Endothelial cell of umbilical vein (primary cell): Measurements from ENCODE around the gene COL4A2. TPM values are rescaled to one million over a fixed set of nuclear protein-coding genes. Genes with fewer than 3 reads are reported as not detected.

Experiments
- BruUV-seq: library from RNA; stranded (reverse); fragments of 400-500 nt; replicated peaks from 2 replicates; lab custom pipeline; 2021; lab: Mats Ljungman, UMichigan
- CTCF ChIA-PET: fragments of 300-600, 350-600 bp; sonication (Branson Sonifier 250); formaldehyde crosslinking; loops from one replicate; lab custom pipeline; 2021; ENCODE audit warnings: antibody characterized with exemption, inconsistent platforms; lab: Charles Lee
- POLR2A ChIA-PET: fragments of 300-600, 350-600 bp; sonication (Branson Sonifier 250); formaldehyde crosslinking; loops from one replicate; lab custom pipeline; 2021; ENCODE audit warnings: antibody characterized with exemption, inconsistent platforms; lab: Charles Lee
- DNase-seq: peaks from one replicate; pipeline ENCODE4 v3.0.0-alpha.2; 2011; ENCODE audit warnings: low read depth, low spot score
- FAIRE-seq: peaks from 2 replicates; lab custom pipeline; 2011; peaks lifted over from hg19 to GRCh38; lab: Jason Lieb, UNC
- H2AFZ ChIP-seq: 2 replicates; pipeline ENCODE4 v1.6.0; 2012; ENCODE audit warnings: low read depth, low read length, control low read depth, inconsistent platforms
- H3K27ac ChIP-seq: 2 replicates; pipeline ENCODE4 v1.5.1; 2011; ENCODE audit warnings: low read depth, mild to moderate bottlenecking, control low read depth, low read length, moderate library complexity; ENCODE audit not compliant: insufficient read depth
- H3K27me3 ChIP-seq, 2 experiments: 2 replicates each; pipeline versions ENCODE4 v1.6.0 to v1.6.1; 2011; ENCODE audit warnings: low read length in 2 of 2, mixed read lengths in 1 of 2; ENCODE audit not compliant: control insufficient read depth in 2 of 2, insufficient read depth in 2 of 2
- H3K36me3 ChIP-seq, 2 experiments: 2 replicates in 1 of 2; 3 replicates in 1 of 2; pipeline ENCODE4 v1.5.1; 2011; ENCODE audit warnings: low read length in 2 of 2, mild to moderate bottlenecking in 1 of 2, moderate library complexity in 1 of 2; ENCODE audit not compliant: control insufficient read depth in 2 of 2, insufficient read depth in 2 of 2; ENCODE audit errors: extremely low read depth in 1 of 2
- H3K4me1 ChIP-seq: 3 replicates; pipeline ENCODE4 v1.5.1; 2011; ENCODE audit warnings: mild to moderate bottlenecking, low read length; ENCODE audit not compliant: control insufficient read depth, insufficient read depth; ENCODE audit errors: extremely low read depth
- H3K4me2 ChIP-seq: 2 replicates; pipeline ENCODE4 v1.6.1; 2011; ENCODE audit warnings: low read length, control low read depth, mixed read lengths; ENCODE audit not compliant: insufficient read depth
- H3K4me3 ChIP-seq, 3 experiments: fragments of 200-600 bp in 1 of 3; sonication (generic), shearing (Covaris generic) in 1 of 3; replicated peaks in 1 of 3; 2 replicates each; pipeline ENCODE4 v1.5.1; 2011 to 2016; ENCODE audit warnings: control low read depth in 3 of 3, low read length in 3 of 3, mild to moderate bottlenecking in 2 of 3, inconsistent platforms in 1 of 3, low read depth in 1 of 3, moderate library complexity in 1 of 3; ENCODE audit not compliant: insufficient read depth in 1 of 3
- H3K79me2 ChIP-seq: 2 replicates; pipeline ENCODE4 v1.6.0; 2012; ENCODE audit warnings: low read length, inconsistent platforms; ENCODE audit not compliant: control insufficient read depth, insufficient read depth
- H3K9ac ChIP-seq: replicated peaks from 2 replicates; pipeline ENCODE3; 2011; ENCODE audit warnings: low read length, control low read depth; ENCODE audit not compliant: insufficient read depth; ENCODE audit errors: extremely low read depth
- H3K9me1 ChIP-seq: replicated peaks from 3 replicates; pipeline ENCODE4 v1.6.0; 2011; ENCODE audit warnings: mild to moderate bottlenecking, low read length; ENCODE audit not compliant: control insufficient read depth, insufficient read depth; ENCODE audit errors: extremely low read depth
- H3K9me3 ChIP-seq: replicated peaks from 2 replicates; pipeline ENCODE4 v1.5.1; 2012; ENCODE audit warnings: low read length, inconsistent platforms; ENCODE audit not compliant: control insufficient read depth, insufficient read depth
- H4K20me1 ChIP-seq: replicated peaks from 2 replicates; pipeline ENCODE3; 2011; ENCODE audit warnings: mild to moderate bottlenecking, low read length; ENCODE audit not compliant: control insufficient read depth, insufficient read depth; ENCODE audit errors: extremely low read depth
- CTCF ChIP-seq, 2 donors: IDR thresholded peaks; 1 replicate in 1 of 2; 2 replicates in 1 of 2; pipeline ENCODE4 v1.5.1; 2011; ENCODE audit warnings: low read length in 2 of 2, mild to moderate bottlenecking in 2 of 2, moderate library complexity in 2 of 2, control low read depth in 1 of 2, inconsistent platforms in 1 of 2, low read depth in 1 of 2; ENCODE audit not compliant: insufficient read depth in 1 of 2; ENCODE audit errors: extremely low read depth in 1 of 2
- EZH2 ChIP-seq: IDR thresholded peaks from 2 replicates; pipeline ENCODE4 v1.6.1; 2012; ENCODE audit warnings: borderline replicate concordance, low read depth, mild to moderate bottlenecking, moderate library complexity, low read length, inconsistent platforms; ENCODE audit not compliant: severe bottlenecking
- FOS ChIP-seq: IDR thresholded peaks from 2 replicates; pipeline ENCODE4 v1.6.1; 2011; ENCODE audit warnings: mild to moderate bottlenecking, low read length, moderate library complexity, borderline replicate concordance; ENCODE audit not compliant: insufficient read depth
- GATA2 ChIP-seq: IDR thresholded peaks from 2 replicates; pipeline ENCODE4 v1.7.0; 2011; ENCODE audit warnings: low read depth, mild to moderate bottlenecking, moderate library complexity, mixed read lengths, low read length; ENCODE audit not compliant: insufficient read length, insufficient read depth
- JUN ChIP-seq: IDR thresholded peaks from 2 replicates; pipeline ENCODE4 v1.6.1; 2011; ENCODE audit warnings: borderline replicate concordance, low read depth; ENCODE audit not compliant: insufficient read length, insufficient read depth
- MAX ChIP-seq: IDR thresholded peaks from 2 replicates; pipeline ENCODE4 v1.6.1; 2011; ENCODE audit not compliant: insufficient read depth, insufficient read length
- MYC ChIP-seq: IDR thresholded peaks from one replicate; pipeline ENCODE4 v1.6.1; 2011; ENCODE audit warnings: mild to moderate bottlenecking, low read depth, low read length
- POLR2A ChIP-seq: IDR thresholded peaks from 2 replicates; pipeline ENCODE4 v1.6.1; 2012; ENCODE audit warnings: low read depth, mild to moderate bottlenecking, control low read depth, low read length
- POLR2AphosphoS5 ChIP-seq: IDR thresholded peaks from 2 replicates; pipeline ENCODE4 v1.6.1; 2012; ENCODE audit warnings: low read depth, mild to moderate bottlenecking, control low read depth, low read length, moderate library complexity; ENCODE audit not compliant: insufficient read depth
- dilution Hi-C: fragments of 300-500 bp; cut with MboI; formaldehyde crosslinking; loops from one replicate; pipeline ENCODE4 v1.15.0; 2019; ENCODE audit warnings: low sequenced_read_pairs; ENCODE audit not compliant: extremely low pct_ligation_motif_present
- intact Hi-C: fragments of 100-400 bp; cut with micrococcal nuclease; formaldehyde crosslinking; loops from one replicate; pipeline ENCODE4 v1.10.0; 2022
- polyA plus RNA-seq, 4 experiments: library from polyadenylated mRNA; depleted of rRNA in 3 of 4; stranded (reverse) in 3 of 4; unstranded in 1 of 4; fragments of >200 nt; gene quantifications; 2 replicates each; pipeline versions ENCODE4 v1.2.1 to v1.2.3, GENCODE V29; 2011 to 2012; ENCODE audit warnings: missing spikeins in 1 of 4
- total RNA-seq: library from RNA; stranded (reverse); gene quantifications from 2 replicates; pipeline ENCODE4 v1.2.3, GENCODE V29; 2021

COL4A2 gene
- total and polyA plus RNA-seq, 2 donors (not counting 3 experiments of a cell fraction or from before 2014, with no cell fraction given) = 792 to 940 TPM

GRCh38 chr13:110446575-110446890, 139.4 kb downstream of the COL4A2 start:
- H4K20me1 ChIP-seq = no peaks in the 10 kb centered on the region
- dilution Hi-C loops = no loop called here
- H3K4me3 ChIP-seq = no peak overlapping the region
- ChIA-PET CTCF (interaction anchor here (1.5 kb wide), 1 partner anchor 9 kb away, joined by 6 read pairs; no protein-coding TSS in a partner anchor), POLR2A (no interaction called here)
- H3K79me2 ChIP-seq = no peaks in the 10 kb centered on the region
- no peaks in the 10 kb centered on the region for H3K27me3 ChIP-seq
- no peak overlapping the region for H2AFZ ChIP-seq
- no peak overlapping the region for H3K9ac ChIP-seq
- intact Hi-C loops = no loop called here
- H3K9me3 ChIP-seq = no peaks in the 10 kb centered on the region
- H3K27ac ChIP-seq = no peak overlapping the region
- BruUV-seq = no TSS peak
- no peak overlapping the region for H3K4me2 ChIP-seq
- FAIRE-seq (no peak), DNase-seq (no peak)
- peaks cover 26 to 33% of the 10 kb centered on the region in 2 experiments for H3K36me3 ChIP-seq
- H3K4me1 ChIP-seq = peaks cover 11% of the 10 kb centered on the region
- no peaks in the 10 kb centered on the region for H3K9me1 ChIP-seq
- TF ChIP-seq MYC = no peak
- no peak for TF ChIP-seq GATA2
- TF ChIP-seq POLR2AphosphoS5 = no peak
- TF ChIP-seq CTCF (IDR thresholded peaks at IDR 0.05; ENCODE audit: extremely low read depth in 1 of 2, insufficient read depth in 1 of 2, low read depth in 1 of 2, low read length in 2 of 2) = no peak
- no peak for TF ChIP-seq EZH2
- no peak for TF ChIP-seq MAX
- TF ChIP-seq POLR2A = no peak
- no peak for TF ChIP-seq FOS
- no peak for TF ChIP-seq JUN
